GM21529 (cell line): Measurements from ENCODE around the gene PRPSAP2.
"Not testable (repeated sequence)": the region's sequence is repeated elsewhere in the genome, so short reads cannot be mapped to it uniquely, and the experiment has no call there.

Source experiments
- ATAC-seq: cut with Tn5 transposase; IDR thresholded peaks from one replicate; pipeline ENCODE4 v1.9.1; 2021; ENCODE audit not compliant: unreplicated experiment

PRPSAP2 gene, protein sequence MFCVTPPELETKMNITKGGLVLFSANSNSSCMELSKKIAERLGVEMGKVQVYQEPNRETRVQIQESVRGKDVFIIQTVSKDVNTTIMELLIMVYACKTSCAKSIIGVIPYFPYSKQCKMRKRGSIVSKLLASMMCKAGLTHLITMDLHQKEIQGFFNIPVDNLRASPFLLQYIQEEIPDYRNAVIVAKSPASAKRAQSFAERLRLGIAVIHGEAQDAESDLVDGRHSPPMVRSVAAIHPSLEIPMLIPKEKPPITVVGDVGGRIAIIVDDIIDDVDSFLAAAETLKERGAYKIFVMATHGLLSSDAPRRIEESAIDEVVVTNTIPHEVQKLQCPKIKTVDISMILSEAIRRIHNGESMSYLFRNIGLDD

DNA sequence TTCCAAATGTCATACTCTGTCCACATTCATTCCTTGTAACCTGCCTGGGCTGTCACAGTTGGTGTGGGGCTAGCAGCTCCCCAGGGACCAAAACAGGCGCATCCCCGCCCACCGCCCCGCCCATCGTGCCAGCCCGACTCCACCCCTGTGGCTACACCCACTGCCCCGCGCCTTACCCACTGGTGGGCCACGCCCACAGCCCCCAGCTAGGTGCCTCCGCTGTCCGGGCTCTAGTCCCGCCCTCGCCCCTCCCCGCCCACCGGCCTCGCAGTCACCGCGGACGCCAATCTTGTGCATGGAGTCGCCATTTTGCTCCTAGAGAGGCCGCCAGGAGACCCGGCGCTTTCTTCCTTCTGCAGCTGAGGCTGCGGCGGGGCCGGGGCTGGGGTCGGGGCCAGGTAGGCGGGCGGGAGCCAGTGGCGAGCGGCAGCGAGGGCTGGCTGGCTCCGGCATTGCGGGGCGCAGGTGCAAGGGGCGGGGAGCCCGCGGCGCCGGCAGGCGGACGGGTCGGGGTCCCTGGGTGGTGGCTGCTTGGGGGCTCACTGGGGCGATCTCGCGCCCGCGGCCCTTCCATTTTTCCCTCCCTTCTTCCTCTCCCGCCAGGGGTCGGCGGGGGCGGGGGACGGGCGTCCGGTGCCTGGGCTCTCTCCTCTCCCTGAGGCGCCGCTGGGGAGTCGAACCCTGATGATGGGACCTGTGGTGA, at the start of gene PRPSAP2:
Gene PRPSAP2 (plus strand): TSS at position 268 of the 703 bp plus-strand sequence. CDS start 7,703 bp downstream, outside the sequence.
- ATAC-seq = peak; percentile 52

DNA sequence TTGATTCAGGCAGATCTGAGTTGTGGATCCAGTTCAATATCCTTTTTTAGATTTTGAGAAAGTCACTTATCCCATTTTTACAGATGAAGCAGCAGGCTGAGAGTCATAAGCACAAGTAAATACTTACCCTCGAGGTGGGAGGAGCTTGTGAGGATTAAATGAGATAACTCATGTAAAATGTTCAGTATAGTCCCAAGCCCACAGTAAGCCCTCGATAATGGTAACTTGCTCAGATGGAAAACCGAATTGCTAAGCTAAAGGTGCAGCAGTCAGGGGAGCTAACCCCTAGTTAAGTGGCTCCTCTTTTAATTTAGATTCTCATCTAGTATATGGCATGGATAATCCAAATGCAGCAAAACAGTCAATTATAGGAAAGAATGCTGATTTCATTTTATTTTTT, 42.0 kb upstream of the PRPSAP2 start:
- not testable (repeated sequence) for ATAC-seq

DNA sequence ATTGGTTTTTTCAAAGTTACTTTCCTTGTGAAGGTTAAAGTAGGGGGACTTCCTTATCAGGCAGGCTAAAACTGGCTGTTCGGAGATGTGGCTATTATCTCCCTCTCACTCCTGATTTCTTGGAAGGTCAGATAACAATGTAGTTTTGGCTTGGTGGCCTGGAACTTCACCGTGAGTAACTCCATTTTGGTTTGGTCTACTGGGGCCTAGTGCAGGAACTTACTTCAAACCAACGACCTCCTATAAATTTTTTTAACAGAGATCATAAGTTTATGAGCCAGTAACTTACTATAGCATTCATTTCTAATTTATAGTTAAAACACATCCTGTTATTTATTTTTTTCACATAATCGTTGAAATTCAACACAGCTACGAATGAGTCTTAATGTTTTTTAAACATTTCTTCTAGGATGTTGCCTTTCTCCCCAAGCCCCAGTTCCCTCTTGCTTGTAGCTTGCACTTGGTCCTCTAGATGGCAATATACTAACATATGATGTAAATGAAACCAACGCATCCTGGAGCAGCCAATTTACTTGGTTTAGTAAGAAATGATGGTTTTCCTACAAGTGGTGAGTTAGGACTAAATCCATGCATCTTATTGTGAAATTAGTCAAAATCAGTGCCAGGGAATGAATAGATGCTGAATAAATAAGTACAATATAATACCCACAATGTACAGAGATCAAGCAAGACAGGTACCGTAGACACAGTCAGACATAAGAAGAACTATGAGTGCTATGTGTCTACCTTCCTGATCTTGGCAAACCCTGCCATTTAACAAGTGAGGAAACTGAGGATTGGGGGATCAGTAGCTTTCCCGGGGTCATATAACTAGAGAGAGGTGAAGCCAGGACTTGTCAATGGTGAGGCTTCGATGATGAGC, 41.2 kb upstream of the PRPSAP2 start:
- not testable (repeated sequence) for ATAC-seq

DNA sequence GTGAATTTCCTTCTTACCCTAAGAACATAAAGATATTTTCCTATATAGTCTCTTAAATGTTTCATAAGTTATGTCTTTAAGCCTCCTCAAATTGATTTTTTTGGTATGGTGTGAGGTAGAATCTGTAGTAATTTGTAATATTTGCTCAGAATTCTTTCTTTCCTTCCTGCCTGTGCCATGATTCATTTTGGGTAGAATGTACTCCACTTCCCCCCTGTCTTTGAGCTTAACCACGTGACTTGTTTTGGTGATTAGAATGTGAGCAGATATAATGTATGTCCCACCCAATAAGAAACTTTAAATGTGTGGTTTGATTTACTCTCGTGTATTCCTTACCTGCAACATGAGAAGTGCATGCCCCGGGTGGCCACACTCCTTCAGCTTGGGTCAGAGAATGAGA, 36.5 kb upstream of the PRPSAP2 start:
- not testable (repeated sequence) for ATAC-seq

DNA sequence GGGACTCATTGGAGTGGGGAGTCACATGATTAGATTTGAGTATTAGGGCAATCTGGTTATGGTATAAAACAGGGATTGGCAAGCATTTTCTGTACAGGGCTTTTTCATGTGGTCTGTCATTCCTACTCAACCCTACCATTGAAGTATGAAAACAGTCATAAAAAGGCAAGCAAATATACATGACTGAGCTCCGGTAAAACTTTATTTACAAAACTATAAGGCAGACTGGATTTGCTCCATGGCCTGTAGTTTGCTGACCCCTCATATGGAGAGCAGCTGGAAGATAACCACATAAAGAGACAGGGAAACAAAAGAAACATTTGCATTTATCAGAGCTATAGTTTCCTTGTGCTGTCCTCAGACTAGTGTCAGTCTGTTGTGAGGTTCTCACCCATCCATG, 30.3 kb upstream of the PRPSAP2 start:
- ATAC-seq = not testable (repeated sequence)

DNA sequence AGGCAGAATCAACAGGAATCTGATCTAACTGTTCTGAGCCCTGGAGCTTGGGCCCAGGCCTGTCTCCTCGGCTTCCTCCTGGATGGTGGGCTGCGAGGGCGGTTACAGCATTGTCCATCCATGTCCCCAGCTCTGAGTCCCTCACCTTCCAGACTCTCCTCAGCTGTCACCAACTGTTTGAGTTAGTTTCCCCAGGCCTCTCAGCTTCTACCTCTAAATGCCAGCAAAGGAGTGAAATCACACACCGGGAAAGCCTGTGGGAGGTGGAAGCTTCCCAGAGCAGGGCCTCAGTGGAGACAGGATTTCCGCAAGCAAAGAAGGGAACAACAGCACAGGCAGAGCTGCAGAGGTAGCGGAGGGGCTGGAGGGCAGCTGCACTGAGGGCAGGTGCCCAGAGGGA, 9.4 kb upstream of the PRPSAP2 start:
- ATAC-seq = no peak

DNA sequence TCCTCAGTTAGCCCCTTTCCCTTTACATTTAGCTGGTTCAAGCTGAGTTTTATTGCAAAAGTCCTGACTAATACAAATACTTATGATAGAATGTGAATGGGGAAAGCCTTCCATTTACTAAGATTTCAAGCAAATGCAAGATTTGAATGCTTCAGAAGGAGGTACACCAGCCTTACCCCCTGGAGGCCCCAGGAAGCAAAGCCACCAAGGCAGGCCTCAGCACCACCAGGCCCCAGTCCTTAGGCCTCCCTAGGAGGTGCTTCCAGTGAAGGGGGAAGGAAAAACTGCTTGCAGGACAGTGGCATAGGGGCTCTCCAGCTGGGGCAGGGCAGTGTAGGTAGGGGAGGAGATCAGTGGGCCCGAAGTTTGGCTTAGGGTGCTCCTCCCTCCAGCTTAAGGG, 7.3 kb upstream of the PRPSAP2 start:
- no peak for ATAC-seq

DNA sequence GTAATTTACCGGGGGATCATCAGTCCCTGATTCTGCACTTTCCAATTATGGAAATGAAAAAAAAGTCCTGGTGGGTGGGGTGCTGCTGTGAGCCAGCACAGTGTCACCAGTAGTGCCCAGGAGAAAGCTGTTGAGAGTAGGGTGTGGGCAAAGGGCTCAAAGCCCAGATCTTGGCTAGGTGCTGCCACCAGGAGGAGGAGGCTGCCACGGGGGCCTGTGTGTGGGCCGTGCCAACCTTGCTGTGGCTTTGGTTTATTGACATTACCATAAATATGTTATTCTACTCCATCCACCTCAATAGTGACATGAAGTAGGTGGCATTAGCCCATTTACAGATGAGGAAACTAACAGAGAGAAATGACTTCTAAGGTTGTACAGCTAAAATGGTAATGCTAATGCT, 6.7 kb upstream of the PRPSAP2 start:
- no peak for ATAC-seq

DNA sequence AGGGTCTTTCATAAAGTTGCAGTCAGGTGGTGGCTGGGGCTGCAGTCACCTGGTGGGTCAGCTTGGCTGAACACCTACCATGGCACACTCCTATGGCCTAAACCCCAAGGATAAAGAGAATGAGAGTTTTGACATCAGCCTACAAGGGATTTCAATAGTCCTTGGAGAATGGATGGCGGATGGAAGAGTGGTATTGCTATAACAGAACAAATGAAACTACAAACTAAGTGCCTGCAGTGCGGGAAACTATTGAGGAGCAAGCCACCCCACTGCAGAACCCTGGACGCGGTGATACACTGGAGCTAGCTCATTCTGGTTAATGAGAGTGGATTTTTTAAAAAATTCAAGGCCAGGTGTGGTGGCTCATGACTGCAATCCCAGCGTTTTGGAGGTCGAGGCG, 3.0 kb upstream of the PRPSAP2 start:
- ATAC-seq = no peak

DNA sequence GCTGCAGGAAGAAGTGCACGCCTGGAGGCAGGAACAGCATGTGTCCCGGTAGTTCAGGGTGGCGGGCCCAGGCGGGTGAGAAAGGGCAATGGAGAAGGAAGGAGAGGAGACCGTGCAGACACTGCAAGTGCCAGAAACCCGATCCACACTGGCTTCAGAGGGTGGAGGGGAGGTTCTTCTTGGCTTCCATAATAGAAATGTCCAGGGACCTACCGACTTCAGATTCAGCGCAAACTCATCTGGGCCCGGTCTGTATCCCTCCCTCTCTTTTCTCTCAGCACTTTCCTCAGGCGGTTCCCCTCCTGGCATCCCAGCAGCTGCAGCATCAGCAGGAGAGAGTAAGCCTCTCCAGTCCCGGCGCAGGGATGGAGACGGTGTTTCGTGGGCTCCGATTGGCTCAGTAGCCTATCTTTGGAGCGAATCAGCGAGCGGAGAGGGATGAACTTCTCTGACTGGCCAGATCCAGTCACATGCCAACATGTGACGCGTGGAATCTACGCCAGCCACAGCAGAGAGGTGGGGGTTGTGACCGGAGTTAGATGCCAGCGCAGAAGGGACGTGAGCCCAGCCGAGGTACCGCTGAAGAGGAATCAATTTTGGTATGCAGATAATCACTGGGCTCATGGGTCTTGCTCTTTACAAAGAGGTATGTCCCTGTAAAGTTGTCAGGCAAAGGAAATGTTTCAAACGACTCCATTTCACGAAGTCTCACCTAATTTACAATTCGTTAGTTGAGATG, 1.9 kb upstream of the PRPSAP2 start:
- peak; percentile 68 for ATAC-seq

DNA sequence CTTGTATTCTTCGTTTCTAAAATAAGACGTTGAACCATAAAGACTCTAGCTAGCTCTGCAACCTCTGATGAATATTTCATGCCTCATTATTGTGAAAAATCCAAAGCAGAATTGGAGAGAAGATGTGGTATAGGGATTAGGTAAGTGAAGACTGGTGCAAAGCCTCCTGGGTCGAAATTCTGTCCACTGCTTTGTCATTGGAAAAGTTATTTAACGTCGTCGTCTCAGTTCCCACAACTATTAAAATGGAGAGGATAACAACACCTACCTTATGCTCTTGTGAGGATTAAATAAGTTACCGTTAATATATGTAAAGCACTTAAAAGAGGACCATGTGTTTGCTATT, 1.4 kb upstream of the PRPSAP2 start:
- no peak for ATAC-seq

DNA sequence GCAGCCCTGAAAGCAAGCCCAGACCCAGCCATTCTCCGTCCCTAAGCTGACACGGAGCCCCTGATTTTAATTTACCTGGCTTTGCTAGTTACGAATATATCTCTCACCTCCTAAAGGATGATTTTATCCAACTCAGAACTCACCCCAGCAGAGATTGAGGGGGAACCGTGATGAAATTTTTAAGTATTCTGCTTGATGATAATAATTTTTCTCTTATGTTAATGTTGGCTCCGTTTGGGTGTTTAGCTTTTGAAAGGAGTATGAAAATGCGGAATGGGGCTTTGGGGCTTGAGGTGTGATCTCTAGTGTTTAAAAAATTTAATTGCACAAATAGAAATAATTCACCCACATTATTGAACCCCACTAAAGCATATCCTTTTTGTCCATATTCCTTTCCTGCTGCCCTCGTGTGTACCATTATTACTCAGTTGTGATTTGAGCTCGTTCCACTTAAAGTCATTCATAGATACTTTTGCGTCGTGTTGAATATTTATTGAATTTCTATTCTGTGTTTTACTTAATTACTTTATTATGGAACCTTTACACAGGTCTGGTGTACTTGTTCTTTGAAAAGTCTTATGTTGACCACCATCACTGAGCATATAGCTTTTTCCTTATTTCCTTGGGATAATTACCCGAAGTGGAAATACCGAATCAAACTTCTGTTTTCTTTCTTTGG, 775 bp downstream of the PRPSAP2 start:
- no peak for ATAC-seq

DNA sequence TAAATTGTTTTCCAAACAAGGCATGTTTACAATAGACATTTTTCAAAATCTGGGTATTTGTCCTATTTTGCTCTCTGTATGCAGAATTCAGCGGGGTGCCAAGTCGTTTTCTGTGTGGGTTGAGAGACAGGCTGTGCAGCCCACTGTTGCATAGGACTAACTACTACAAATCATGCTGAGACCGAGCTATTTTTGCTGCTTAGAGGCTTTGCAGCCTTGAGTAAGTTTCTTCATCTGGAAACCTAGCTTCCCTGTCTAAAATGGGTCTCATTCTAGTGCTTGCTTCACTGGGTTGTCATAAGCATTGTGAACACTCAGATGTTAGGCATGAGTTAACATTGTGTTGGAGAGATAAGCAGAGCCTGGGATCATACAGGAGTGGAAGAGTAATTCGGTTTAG, 1.3 kb downstream of the PRPSAP2 start:
- no peak for ATAC-seq

DNA sequence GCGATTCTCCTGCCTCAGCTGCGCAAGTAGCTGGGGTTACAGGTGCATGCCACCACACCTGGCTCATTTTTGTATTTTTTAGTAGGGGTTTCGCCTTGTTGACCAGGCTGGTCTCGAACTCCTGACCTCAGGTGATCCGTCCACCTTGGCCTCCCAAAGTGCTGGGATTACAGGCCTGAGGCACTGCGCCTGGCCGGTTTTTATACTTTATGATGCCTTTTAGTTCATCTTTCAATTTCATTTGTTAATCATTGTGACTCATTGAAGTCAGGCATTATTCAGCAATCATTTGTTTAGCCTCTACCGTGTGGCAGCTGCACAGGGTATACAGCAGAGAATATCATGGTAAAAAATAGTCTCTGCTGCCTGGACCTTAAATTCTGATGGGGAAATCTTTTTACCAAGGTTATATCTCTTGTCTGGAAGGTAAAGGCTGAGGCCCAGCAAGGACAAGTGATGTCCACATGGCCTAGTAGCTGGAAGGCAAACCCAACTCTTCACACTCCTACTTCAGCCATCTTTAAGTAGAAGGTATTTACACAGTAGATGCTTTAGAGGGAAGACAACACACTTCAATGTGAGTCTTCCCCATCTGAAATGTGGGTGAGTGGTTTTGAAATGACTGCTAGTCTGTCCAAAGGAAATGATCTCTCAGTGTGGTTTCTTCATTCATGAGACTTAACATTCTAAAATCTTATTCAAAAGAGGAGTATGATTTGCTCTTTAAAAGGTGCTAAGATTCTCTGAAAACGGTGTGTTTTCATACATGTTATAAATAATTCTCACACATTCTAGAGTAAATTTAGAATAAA, 2.4 kb downstream of the PRPSAP2 start:
- ATAC-seq = peak; percentile 37

DNA sequence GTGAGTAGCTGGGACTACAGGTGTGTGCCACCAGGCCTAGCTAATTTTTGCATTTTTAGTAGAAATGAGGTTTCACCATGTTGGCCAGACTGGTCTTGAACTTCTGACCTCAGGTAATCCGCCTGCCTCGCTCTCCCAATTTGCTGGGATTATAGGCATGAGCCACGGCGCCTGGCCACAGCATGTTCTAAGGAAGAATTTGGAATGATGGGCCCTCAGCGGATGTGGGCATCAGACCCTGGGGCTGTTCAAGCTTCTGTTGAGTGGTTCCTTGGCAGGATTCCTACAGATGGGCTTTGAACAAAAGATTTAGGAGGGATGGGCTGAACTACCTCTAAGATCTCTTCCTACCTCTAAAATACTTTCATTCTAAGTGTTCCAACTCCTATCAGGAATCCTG, 4.1 kb downstream of the PRPSAP2 start:
- ATAC-seq = no peak

DNA sequence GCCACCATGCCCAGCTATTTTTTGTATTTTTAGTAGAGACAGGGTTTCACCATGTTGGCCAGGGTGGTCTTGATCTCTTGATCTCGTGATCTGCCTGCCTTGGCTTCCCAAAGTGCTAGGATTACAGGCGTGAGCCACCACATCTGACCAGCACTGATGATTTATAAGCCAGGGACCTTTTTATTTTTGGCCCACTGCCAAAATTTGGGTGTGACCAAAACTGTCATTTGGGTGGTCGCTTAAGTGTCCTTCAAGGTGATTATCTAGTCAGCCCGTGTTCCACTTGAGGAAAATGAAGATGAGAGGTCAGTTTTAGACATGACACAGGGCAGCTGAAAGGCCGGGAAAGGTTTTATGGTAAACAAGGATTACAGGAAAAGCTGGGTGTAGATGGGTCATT, 7.1 kb downstream of the PRPSAP2 start:
- not testable (repeated sequence) for ATAC-seq

DNA sequence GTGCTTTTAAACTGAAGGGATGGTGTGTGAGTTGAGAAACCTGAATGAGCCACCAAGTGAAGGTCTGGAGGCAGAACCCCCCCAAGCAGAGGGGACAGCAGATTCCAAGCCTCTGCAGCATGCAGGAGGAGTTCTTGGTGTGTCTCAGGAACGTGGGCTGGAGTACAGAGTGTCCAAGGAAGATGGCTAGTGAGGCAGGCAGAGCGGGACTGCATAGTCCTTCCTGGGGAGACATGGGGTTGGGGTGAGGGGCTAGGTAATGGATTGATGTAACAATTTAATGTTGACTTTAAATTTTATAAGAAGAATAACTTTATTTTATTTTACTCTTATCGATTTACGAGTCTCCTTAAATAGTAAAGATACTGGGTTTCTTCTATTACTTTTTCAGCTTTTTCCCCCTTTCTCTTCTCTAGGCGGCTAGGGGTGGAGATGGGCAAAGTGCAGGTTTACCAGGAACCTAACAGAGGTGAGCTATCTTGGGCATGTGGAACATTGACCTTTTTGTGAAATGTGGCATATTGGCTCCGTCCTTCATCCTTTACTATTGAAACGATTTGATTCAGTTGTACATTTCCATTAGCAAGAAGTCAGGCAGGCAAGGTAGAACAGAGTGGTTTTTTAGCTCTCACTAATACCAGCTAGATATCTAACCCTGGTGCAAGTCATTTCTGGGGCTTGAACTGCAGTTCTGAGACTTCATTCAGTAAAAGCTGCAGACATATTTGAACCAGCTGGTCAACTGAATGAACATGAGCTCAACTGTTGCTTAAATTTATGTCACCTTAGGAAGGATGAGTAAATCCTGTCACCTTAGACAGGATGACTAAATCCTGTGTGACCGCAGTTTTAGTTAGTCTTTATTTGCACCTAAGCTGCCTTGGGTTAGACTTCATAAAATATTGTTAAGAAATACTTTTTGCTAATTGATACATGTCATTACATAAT, 9.2 kb downstream of the PRPSAP2 start:
- ATAC-seq = no peak

DNA sequence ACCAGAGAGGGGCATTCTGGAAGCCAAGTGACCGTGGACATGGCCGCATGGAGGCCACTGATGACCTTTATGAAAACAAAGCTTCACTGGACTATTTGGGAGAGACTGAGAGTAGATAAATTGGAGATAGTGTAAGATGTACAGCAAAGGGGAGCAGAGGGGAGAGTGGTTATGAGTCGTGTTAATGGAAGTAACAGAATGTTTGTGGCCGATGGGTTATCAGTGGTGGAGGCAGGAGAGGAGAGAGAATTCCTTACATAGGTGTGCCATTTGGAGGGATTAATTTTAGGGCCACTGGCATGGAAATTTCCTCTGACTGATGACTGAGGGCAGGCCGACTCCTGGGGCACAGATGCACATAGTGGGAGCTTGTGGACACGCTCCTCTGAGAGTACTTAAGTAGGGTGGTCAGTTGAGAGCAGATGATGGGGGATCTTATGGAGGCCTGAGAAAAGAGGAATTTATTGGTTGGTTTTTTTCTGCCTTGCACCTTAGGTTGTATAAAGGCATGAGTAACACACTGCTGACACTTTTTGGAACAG, 19.2 kb downstream of the PRPSAP2 start:
- no peak for ATAC-seq
